Peyer's patch (tissue), 4 donors: ENCODE measurements around the gene CASZ1. TPM values are rescaled to one million over a fixed set of nuclear protein-coding genes. Genes with fewer than 3 reads are reported as not detected.

Experiments
- DNase-seq, 3 donors: peaks; one replicate each; pipeline ENCODE4 v3.0.0-alpha.2; 2017 to 2019
- H3K27ac ChIP-seq, 4 donors: fragments of 200-600 bp; sonication (generic); one replicate each; pipeline ENCODE4 v1.5.1; 2016 to 2019
- H3K27me3 ChIP-seq, 2 donors: fragments of 200-600 bp; sonication (generic); one replicate each; pipeline ENCODE4 v1.5.1; 2019
- H3K36me3 ChIP-seq, 3 donors: fragments of 200-600 bp; sonication (generic); one replicate each; pipeline ENCODE4 v1.5.1; 2016 to 2019
- H3K4me1 ChIP-seq, 4 donors: fragments of 200-600 bp; sonication (generic); one replicate each; pipeline ENCODE4 v1.5.1; 2016 to 2019
- H3K4me3 ChIP-seq, 4 donors: fragments of 200-600 bp; sonication (generic); 1 replicate in 3 of 4; 2 replicates in 1 of 4; pipeline ENCODE4 v1.5.1; 2016 to 2019; ENCODE audit warnings: mild to moderate bottlenecking in 1 of 4
- H3K9me3 ChIP-seq, 4 donors: fragments of 200-600 bp; sonication (generic); one replicate each; pipeline ENCODE4 v1.5.1; 2016 to 2019; ENCODE audit warnings: mild to moderate bottlenecking in 1 of 4
- CTCF ChIP-seq, 6 experiments: fragments of 450-650 bp in 4 of 6; fragments of 200-600 bp in 2 of 6; sonication (generic) in 1 of 6; IDR thresholded peaks; one replicate each; pipeline ENCODE4 v1.5.1; 2017 to 2019; ENCODE audit warnings: antibody characterized with exemption in 6 of 6, mild to moderate bottlenecking in 3 of 6, moderate library complexity in 1 of 6
- POLR2A ChIP-seq, 2 donors: fragments of 450-650 bp; IDR thresholded peaks; one replicate each; pipeline ENCODE4 v1.5.1; 2017; ENCODE audit warnings: antibody characterized with exemption in 2 of 2, mild to moderate bottlenecking in 2 of 2, moderate library complexity in 2 of 2
- total RNA-seq, 4 donors: library from RNA; depleted of rRNA; stranded (reverse); fragments of >200 nt; gene quantifications; one replicate each; pipeline ENCODE4 v1.1.0, GENCODE V29; 2016

Gene CASZ1
- total RNA-seq, 4 donors from 2014 or later: 87.5 to 165 (median 137) TPM

- H3K27ac ChIP-seq: no peak overlapping the region
- H3K9me3 ChIP-seq: no peaks in the 10 kb centered on the region
Observed at GRCh38 chr1:10594595-10595223, 201.7 kb downstream of the CASZ1 start.

GRCh38 chr1:10593750-10594149, 202.7 kb downstream of the CASZ1 start:
- Histone ChIP-seq H3K36me3 (no peaks in the 10 kb centered on the region), H3K4me1 (no peaks in the 10 kb centered on the region), H3K27me3 (no peaks in the 10 kb centered on the region), H3K9me3 (no peaks in the 10 kb centered on the region), H3K27ac (no peak overlapping the region), H3K4me3 (no peak overlapping the region)
- no peak for DNase-seq
- TF ChIP-seq POLR2A (IDR thresholded peaks at IDR 0.05) (no peak), CTCF (IDR thresholded peaks at IDR 0.05) (no peak)

More at GRCh38 chr1:10594595-10595223, 201.7 kb downstream of the CASZ1 start:
- TF ChIP-seq POLR2A (IDR thresholded peaks at IDR 0.05): no peak
- no peak for TF ChIP-seq CTCF (IDR thresholded peaks at IDR 0.05)
- Histone ChIP-seq H3K27me3 (no peaks in the 10 kb centered on the region), H3K4me3 (no peak overlapping the region), H3K4me1 (peaks cover 0 to 6% (median 0%) of the 10 kb centered on the region in 4 donors), H3K36me3 (no peaks in the 10 kb centered on the region)
- no peak for DNase-seq

GRCh38 chr1:10592373-10592772, 204.1 kb downstream of the CASZ1 start:
- no peak overlapping the region for H3K4me3 ChIP-seq
- H3K27ac ChIP-seq: no peak overlapping the region
- DNase-seq: no peak
- H3K36me3 ChIP-seq: no peaks in the 10 kb centered on the region
- H3K9me3 ChIP-seq: no peaks in the 10 kb centered on the region
- TF ChIP-seq CTCF (IDR thresholded peaks at IDR 0.05): no peak
- TF ChIP-seq POLR2A (IDR thresholded peaks at IDR 0.05): no peak
- no peaks in the 10 kb centered on the region for H3K4me1 ChIP-seq
- H3K27me3 ChIP-seq: no peaks in the 10 kb centered on the region

GRCh38 chr1:10591010-10591409, 205.4 kb downstream of the CASZ1 start:
- no peak overlapping the region for H3K4me3 ChIP-seq
- no peaks in the 10 kb centered on the region for H3K9me3 ChIP-seq
- no peaks in the 10 kb centered on the region for H3K4me1 ChIP-seq
- H3K27me3 ChIP-seq: no peaks in the 10 kb centered on the region
- no peak for DNase-seq
- no peak overlapping the region for H3K27ac ChIP-seq
- no peak for TF ChIP-seq CTCF (IDR thresholded peaks at IDR 0.05)
- no peak for TF ChIP-seq POLR2A (IDR thresholded peaks at IDR 0.05)
- no peaks in the 10 kb centered on the region for H3K36me3 ChIP-seq

- no peaks in the 10 kb centered on the region for H3K9me3 ChIP-seq
- no peak overlapping the region for H3K27ac ChIP-seq
- no peaks in the 10 kb centered on the region for H3K4me1 ChIP-seq
- H3K4me3 ChIP-seq: no peak overlapping the region
- no peaks in the 10 kb centered on the region for H3K27me3 ChIP-seq
- DNase-seq: no peak
- no peaks in the 10 kb centered on the region for H3K36me3 ChIP-seq
- TF ChIP-seq POLR2A (IDR thresholded peaks at IDR 0.05) (no peak), CTCF (IDR thresholded peaks at IDR 0.05) (no peak)
Observed at GRCh38 chr1:10589074-10589473, 207.4 kb downstream of the CASZ1 start.

GRCh38 chr1:10588640-10589039, 207.8 kb downstream of the CASZ1 start:
- Histone ChIP-seq H3K36me3 (no peaks in the 10 kb centered on the region), H3K27me3 (no peaks in the 10 kb centered on the region), H3K4me1 (no peaks in the 10 kb centered on the region), H3K27ac (no peak overlapping the region), H3K9me3 (no peaks in the 10 kb centered on the region), H3K4me3 (no peak overlapping the region)
- DNase-seq: no peak
- TF ChIP-seq CTCF (IDR thresholded peaks at IDR 0.05) (no peak), POLR2A (IDR thresholded peaks at IDR 0.05) (no peak)
